Mesothelial cell of epicardium (in vitro differentiated cells): ENCODE data around the gene KCNH5. TPM values are rescaled to one million over a fixed set of nuclear protein-coding genes. Genes with fewer than 3 reads are reported as not detected.
"Not testable (repeated sequence)": the region's sequence is repeated elsewhere in the genome, so short reads cannot be mapped to it uniquely, and the experiment has no call there.

Experiments
- DNase-seq, 2 experiments: peaks; one replicate each; pipeline ENCODE4 v3.0.0; 2021; ENCODE audit warnings: low spot score in 2 of 2; ENCODE audit not compliant: unreplicated experiment in 2 of 2
- H3K27ac Mint-ChIP-seq: 2 replicates; pipeline ENCODE4 v1.8.0; 2021; ENCODE audit warnings: mixed read lengths
- H3K27me3 Mint-ChIP-seq: 2 replicates; pipeline ENCODE4 v1.8.0; 2021; ENCODE audit warnings: low read depth, mixed read lengths
- H3K36me3 Mint-ChIP-seq: 2 replicates; pipeline ENCODE4 v1.8.0; 2021; ENCODE audit warnings: mixed read lengths
- H3K4me1 Mint-ChIP-seq: 2 replicates; pipeline ENCODE4 v1.8.0; 2021; ENCODE audit warnings: mixed read lengths
- H3K4me3 Mint-ChIP-seq: 2 replicates; pipeline ENCODE4 v1.8.0; 2021; ENCODE audit warnings: mild to moderate bottlenecking, moderate library complexity, mixed read lengths
- H3K9me3 Mint-ChIP-seq: 2 replicates; pipeline ENCODE4 v1.8.0; 2021; ENCODE audit warnings: mixed read lengths
- total RNA-seq: library from RNA; stranded (reverse); gene quantifications from 3 replicates; pipeline ENCODE4 v1.2.1, GENCODE V29; 2021
- TF ChIP-seq, protein P1 (sequence below): fragments of 200-600 bp; sonication (generic); IDR thresholded peaks from one replicate; pipeline ENCODE4 v1.5.0; 2021; ENCODE audit warnings: antibody characterized with exemption; ENCODE audit not compliant: unreplicated experiment

The KCNH5 gene
- total RNA-seq, 1 donor from 2014 or later: 2.5 TPM

DNA sequence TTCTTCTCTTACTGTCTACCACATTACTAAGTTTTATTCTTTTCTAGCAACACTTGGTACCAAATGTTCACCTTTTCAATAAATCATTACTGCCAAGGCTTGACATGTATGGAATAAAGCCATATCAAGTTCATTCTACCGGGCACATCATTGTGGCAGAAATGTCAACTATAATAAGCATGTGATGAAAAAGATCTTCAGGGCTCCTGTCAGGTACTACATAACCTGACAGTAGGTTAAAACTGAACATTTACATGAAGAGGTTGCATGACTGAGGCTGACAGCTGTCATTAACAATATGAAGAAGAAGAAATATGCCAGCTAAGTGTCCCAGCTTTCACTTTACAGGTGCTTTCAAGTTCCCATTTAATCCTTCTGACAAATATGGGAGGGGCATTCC, 178.9 kb downstream of the KCNH5 start:
- H3K4me1 Mint-ChIP-seq: no peaks in the 10 kb centered on the region
- no peaks in the 10 kb centered on the region for H3K9me3 Mint-ChIP-seq
- TF ChIP-seq, protein P1, sequence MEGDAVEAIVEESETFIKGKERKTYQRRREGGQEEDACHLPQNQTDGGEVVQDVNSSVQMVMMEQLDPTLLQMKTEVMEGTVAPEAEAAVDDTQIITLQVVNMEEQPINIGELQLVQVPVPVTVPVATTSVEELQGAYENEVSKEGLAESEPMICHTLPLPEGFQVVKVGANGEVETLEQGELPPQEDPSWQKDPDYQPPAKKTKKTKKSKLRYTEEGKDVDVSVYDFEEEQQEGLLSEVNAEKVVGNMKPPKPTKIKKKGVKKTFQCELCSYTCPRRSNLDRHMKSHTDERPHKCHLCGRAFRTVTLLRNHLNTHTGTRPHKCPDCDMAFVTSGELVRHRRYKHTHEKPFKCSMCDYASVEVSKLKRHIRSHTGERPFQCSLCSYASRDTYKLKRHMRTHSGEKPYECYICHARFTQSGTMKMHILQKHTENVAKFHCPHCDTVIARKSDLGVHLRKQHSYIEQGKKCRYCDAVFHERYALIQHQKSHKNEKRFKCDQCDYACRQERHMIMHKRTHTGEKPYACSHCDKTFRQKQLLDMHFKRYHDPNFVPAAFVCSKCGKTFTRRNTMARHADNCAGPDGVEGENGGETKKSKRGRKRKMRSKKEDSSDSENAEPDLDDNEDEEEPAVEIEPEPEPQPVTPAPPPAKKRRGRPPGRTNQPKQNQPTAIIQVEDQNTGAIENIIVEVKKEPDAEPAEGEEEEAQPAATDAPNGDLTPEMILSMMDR: no peak
- H3K36me3 Mint-ChIP-seq: no peaks in the 10 kb centered on the region
- no peak overlapping the region for H3K27ac Mint-ChIP-seq
- DNase-seq: no peak
- peaks cover 2% of the 10 kb centered on the region for H3K27me3 Mint-ChIP-seq
- H3K4me3 Mint-ChIP-seq: no peak overlapping the region

DNA sequence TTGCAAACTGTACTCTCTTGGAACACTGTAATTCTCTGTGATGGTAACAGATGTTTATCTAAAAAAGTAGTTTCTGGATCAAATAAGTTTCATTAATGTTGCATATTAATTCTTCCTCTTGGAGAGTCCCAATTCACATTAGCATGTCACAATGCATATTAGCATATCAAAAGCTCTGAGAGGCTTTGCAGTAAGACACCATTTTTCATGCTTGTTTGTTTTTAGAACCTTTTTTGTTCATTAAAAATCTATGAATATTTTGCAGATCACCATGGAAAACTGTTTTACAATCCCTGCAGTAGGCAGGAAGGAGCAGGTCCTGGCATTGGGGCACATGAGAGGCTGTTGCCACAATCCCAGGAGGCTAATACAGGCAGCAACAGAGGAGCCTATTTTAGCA, 180.7 kb downstream of the KCNH5 start:
- no peaks in the 10 kb centered on the region for H3K9me3 Mint-ChIP-seq
- TF ChIP-seq, protein P1: no peak
- H3K36me3 Mint-ChIP-seq: no peaks in the 10 kb centered on the region
- peaks cover 2% of the 10 kb centered on the region for H3K27me3 Mint-ChIP-seq
- no peaks in the 10 kb centered on the region for H3K4me1 Mint-ChIP-seq
- no peak overlapping the region for H3K27ac Mint-ChIP-seq
- H3K4me3 Mint-ChIP-seq: no peak overlapping the region
- no peak for DNase-seq

DNA sequence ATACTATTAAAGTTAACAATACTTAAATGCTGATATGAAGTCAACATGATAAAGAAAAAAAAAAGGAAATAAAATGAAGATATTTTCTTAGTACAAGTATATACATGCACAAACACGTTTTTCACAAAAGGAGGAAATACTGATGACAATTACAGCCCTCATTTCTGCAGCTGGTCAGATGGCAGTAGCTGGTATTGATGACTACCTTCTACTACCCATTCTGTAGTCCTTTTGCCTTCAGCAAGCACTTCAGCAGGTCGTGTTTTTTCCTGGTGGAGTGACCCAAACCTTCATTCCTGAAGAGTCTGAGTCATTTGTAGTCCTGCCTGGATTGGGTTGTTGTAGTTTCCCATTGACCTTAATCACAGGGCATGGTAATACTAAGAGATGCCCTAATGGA, 187.2 kb downstream of the KCNH5 start:
- not testable (repeated sequence) for H3K27me3 Mint-ChIP-seq, H3K27ac Mint-ChIP-seq, H3K36me3 Mint-ChIP-seq, DNase-seq, H3K4me3 Mint-ChIP-seq, H3K4me1 Mint-ChIP-seq, H3K9me3 Mint-ChIP-seq

DNA sequence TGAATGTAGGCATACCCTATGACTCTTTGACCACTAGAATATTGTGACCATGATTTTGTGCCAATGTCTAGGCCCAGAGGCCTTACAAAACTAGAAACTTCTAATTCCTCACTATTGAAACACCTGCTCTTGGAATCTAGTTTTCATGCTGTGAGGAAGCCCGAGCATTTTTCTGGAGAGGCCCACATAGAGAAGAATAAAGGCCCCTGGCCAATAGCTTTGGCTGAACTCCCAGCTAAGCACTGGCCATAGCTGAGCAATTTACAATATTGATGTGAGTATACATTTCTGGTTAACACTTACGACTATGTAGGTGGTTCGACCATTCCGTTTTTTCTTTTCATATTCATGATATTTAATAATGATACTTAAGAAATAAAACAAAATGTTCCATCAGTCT, 190.3 kb downstream of the KCNH5 start:
- Mint-ChIP-seq H3K4me3 (no peak overlapping the region), H3K27ac (no peak overlapping the region), H3K36me3 (no peaks in the 10 kb centered on the region), H3K27me3 (no peaks in the 10 kb centered on the region), H3K9me3 (no peaks in the 10 kb centered on the region), H3K4me1 (no peaks in the 10 kb centered on the region)
- TF ChIP-seq, protein P1: no peak
- no peak for DNase-seq

DNA sequence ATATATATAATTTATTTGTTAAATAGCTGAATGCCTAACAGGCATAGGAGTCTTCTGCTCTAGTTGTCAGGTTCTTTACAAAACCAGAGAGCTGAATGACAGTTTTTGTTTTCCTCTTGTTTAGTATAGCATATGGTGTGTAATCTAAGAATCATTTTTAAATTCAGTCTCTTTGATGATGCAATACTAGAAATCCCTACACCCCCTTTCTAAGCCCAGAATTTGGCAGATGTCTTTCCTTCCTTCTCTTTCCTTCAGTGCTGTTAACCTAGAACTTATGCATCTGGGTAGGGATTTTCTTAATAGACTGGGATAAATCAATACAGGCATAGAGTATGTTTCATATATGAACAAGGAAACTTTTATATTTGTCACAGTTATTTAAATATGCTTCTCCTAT, 198.1 kb downstream of the KCNH5 start:
- no peak overlapping the region for H3K4me3 Mint-ChIP-seq
- no peak for DNase-seq
- no peaks in the 10 kb centered on the region for H3K36me3 Mint-ChIP-seq
- H3K27me3 Mint-ChIP-seq: no peaks in the 10 kb centered on the region
- TF ChIP-seq, protein P1: no peak
- no peak overlapping the region for H3K27ac Mint-ChIP-seq
- H3K4me1 Mint-ChIP-seq: no peaks in the 10 kb centered on the region
- H3K9me3 Mint-ChIP-seq: no peaks in the 10 kb centered on the region

DNA sequence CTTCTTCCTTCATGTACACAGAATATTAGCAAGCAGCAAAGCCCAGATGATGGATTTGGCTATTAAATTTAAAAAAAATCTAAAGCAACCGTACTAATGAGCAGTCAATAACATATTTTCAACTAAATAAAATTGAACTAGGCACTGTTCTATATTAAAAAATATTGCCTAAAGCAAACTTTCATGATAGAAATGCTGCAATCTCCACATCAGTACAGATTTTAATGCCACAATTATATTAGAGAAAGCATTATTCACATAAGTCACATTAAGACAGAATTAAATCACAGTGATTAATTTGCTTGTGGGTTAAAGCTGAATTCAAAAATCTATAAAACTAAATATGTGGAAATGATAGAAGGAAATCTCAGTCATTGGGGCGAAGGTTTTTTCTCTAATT, 200.7 kb downstream of the KCNH5 start:
- Mint-ChIP-seq H3K27ac (no peak overlapping the region), H3K4me3 (no peak overlapping the region), H3K36me3 (no peaks in the 10 kb centered on the region), H3K4me1 (no peaks in the 10 kb centered on the region), H3K27me3 (no peaks in the 10 kb centered on the region), H3K9me3 (no peaks in the 10 kb centered on the region)
- no peak for DNase-seq
- TF ChIP-seq, protein P1: no peak
